HG03064 (cell line): Measurements from ENCODE around the gene UBTF.
A peak's percentile ranks its signal among the peaks of the same experiment; 100 is the strongest.

Experiments
- ATAC-seq: cut with Tn5 transposase; IDR thresholded peaks from one replicate; pipeline ENCODE4 v1.9.1; 2021; ENCODE audit warnings: low read depth; ENCODE audit not compliant: unreplicated experiment

The UBTF gene

GRCh38 chr17:44214896-44215295 is 4.6 kb downstream of the UBTF start:
- ATAC-seq = no peak

DNA sequence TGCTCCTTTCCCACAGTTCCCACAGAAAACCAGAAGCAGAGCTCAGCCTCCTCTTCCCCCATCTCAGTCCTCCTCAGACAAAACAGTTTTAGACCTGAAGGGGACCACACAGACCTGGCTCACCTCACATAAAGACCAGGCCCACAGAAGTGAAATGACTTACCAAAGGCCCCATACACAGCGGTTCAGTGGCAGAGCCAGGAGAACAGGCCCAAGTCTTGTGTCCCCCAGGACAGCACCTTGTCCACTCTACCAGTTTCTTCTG is 5.3 kb downstream of the UBTF start:
- ATAC-seq = no peak

DNA sequence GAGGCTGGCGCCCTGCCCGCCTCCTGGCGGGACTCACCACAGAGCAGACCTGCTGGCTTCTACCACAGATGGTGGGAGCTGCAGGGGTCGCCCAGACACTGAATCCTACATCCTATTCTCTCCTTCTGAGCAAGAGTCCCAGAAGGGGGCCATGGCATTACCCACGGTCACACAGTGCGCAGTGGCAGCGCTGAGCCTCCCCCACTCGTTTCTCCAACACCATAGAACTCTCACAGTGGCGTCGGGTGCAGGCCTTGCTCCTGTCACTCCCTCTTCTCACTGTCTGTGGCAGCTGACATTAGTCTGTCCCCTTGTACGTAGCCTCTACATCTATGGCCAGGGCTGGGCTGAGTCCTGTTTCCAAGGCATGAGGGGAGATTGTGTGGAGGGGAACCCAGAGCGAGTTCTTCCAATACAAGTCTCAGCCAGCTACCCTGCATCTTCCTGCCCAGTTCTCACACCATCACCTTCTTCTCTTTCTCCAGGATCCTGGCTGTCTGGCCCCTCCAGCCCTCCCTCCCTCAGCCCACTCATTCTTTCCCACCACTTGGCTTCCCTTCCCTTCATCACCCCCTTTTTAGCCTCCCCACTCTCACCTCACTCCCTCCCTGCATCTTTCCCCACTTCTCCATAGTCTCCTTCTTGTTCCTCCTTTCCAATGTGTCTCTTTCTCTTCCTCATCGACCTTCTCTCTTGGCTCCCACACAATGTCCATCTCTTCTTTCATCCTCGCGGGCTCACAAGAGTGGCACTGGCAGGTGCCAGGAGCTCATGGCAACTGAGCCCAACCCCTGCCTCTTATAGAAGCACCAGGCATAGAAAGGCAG is 5.9 kb downstream of the UBTF start:
- ATAC-seq = no peak

- no peak for ATAC-seq
Observed at GRCh38 chr17:44212507-44213402, 6.7 kb downstream of the UBTF start.

DNA sequence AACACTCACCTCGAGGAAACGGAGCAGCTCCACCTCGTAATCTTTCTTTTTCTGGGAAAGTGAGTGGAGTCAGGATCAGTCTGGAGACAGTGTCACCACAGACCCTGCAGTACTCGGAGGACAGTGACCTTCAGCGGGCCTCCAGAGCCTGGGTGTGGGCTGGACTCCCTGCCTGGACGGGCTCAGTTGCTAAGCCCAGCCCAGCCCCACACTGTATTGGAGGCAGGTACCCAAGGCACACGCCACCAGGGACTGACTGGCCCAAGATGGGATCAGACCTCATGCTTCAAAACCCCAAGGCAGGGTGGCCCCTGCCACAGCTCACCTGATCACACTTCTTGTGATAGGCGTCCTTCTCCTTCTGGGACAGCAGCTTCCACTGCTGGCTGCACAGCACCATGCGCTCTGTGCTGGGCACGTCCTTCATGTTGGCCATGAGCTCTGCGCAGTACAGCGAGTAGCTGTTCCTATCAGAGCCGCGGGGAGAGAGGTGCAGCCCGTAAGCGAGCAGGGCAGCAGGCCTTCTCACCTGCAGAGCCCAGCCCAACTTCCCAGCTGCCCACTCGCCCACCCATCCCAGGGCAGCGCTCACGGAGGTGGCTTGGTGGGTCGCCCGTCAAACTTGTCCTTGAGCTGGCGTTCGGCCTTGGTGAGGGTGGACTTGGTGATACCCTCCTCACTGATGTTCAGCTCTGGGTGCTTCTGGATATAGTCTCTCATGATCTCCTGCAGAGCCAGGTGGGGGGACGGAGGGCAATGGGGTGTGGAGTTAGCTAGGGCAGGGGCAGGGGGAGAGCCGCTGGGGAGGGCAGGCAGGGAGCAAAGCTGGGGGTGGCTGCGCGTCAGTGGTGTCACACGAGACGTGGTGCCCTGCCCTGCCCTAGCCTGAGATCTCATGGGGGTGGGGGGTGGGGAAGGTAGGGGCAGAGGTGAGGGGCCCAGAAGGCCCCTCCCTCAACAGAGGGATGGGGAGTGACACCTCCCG is 7.9 kb downstream of the UBTF start:
- no peak for ATAC-seq

- ATAC-seq = no peak
Observed at GRCh38 chr17:44210342-44211192, 8.9 kb downstream of the UBTF start.

GRCh38 chr17:44209786-44210341 is 9.6 kb downstream of the UBTF start:
- ATAC-seq = no peak

GRCh38 chr17:44207743-44208142 is 11.7 kb downstream of the UBTF start:
- ATAC-seq = no peak

GRCh38 chr17:44207319-44207718 is 12.2 kb downstream of the UBTF start:
- ATAC-seq = no peak

GRCh38 chr17:44206825-44207155 is 12.7 kb downstream of the UBTF start:
- no peak for ATAC-seq

GRCh38 chr17:44205962-44206824 is 13.3 kb downstream of the UBTF start:
- no peak for ATAC-seq

DNA sequence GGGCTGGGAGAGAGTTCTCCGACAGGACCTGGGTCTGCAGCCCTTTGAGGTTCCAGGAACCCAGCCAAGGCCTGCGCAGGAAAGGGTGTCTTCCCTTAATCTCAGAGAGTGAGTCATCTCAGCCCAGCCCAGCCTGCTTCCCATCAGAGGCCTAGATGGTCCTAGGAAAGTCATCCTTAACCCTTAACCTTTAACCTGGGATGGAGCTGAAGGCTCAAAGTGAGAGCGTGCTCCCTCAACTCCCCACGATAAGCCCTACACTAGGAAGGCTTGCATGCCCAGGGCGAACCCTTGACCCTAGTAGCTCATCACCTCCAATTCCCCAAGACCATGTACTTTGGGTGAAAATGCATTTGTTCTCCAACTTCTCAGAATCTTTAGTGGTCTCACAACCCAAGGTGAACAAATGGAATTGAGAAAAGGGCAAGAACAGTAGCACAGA is 15.0 kb downstream of the UBTF start:
- ATAC-seq = no peak

DNA sequence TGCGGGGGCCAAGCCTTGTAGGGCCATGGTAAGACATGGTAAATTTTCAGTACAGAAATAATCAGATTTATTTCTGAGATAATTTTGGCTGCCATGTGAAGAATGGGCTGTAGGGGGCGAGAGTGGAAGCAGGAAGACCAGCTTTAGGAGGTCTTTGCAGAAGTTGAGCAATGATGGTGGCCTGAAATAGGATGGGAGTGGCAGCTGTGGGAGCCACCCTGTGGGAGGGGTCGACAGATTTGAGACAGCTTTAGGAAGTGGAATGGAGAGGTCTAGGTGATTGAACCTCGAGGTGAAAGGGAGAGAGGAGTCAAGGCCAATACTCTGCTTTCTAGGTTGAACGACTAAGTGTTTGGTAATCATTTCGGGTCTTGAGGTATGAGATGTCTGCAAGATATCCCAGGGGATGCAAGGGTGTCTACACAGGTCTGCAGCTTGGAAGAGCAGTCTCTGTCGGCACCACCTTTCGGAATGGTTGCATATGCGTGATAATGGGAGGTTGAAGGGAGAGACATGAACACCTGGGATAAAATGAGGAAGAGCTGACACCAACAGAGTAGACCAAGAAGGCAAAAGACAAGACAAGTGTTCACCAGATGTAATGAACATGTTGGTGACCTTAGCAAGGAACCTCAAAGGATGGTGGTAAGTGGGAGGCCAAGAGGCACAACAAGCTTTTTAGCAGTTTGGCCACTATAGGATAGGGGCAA is 15.6 kb downstream of the UBTF start:
- no peak for ATAC-seq

DNA sequence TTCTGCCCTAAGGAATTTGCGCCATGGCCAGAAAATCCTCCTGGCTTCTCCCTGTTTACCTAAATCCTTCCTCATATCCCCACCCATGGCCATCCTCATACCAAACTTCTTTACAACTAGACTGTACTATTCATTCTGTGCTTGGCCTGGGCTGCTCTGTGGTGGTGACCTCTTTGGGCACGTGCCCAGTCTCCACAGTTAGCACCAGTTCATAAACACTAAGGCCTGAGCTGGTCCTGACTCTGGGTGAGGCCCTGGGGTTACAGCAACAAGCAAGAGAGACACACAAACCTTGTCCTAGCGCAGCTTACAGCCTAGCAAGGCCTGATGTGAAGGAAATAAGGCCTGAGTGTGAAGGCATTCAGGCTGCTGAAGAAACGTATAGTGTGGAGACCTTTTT is 16.7 kb downstream of the UBTF start:
- no peak for ATAC-seq

DNA sequence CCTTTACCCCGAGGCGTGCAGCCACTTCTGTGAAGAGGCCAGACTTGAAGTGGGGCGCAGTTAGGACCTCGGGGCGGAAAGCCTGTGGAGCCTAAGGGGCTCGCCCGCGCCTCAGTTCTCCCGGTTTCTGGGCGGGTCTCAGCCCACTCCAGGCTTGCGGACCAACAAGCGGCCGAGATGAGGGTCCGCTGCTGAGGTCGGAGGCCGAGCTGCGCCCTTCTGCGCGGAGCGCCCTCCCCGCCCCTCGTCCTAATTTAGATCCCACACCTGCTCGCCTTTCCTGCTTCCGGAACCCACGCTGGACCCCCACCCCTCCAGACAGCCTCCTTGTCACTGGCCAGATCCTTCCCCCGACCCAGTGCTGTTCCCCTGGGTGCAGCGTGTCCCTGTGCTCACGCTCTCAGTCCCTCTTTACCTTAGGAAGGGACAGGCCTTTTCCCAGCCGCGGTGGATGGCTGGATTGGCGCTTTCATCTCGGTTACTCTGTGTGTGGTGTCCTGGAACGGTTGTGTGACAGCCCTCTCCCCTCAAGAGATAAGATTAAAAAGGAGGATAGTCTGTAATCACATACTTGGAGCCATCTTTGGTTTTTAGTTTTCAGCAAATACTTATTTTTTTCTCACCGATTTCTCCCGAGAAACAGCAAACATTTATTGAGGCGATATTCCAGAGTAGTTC is 18.9 kb downstream of the UBTF start:
- ATAC-seq = no peak

GRCh38 chr17:44199553-44200477 is 19.7 kb downstream of the UBTF start, which contains the start of gene ATXN7L3:
Gene ATXN7L3 (minus strand): TSS chr17:44199884. CDS start chr17:44198070, 1,814 bp downstream.
- peak; percentile 53 for ATAC-seq
